ENCODE measurements around the gene ATP5PB. TPM values are rescaled to one million over a fixed set of nuclear protein-coding genes. Genes with fewer than 3 reads are reported as not detected.

ATP5PB gene
- polyA plus RNA-seq, 1 donor (not counting 4 experiments of a cell fraction or from before 2014, with no cell fraction given) = 539 TPM

GRCh38 chr1:111480674-111481073, 31.4 kb downstream of the ATP5PB start:
- no peak overlapping the region for H2AFZ ChIP-seq (ENCODE audit: control insufficient read depth, low read length)
- H3K4me3 ChIP-seq (ENCODE audit: control insufficient read depth in 2 of 3, extremely low read depth in 1 of 3, insufficient read depth in 2 of 3, low read depth in 1 of 3, low read length in 3 of 3) = no peak overlapping the region
- H4K20me1 ChIP-seq (ENCODE audit: control insufficient read depth, extremely low read depth, insufficient read depth, low read length) = no peaks in the 10 kb centered on the region
- H3K27me3 ChIP-seq (ENCODE audit: control insufficient read depth, extremely low read depth, insufficient read depth, low read length) = no peaks in the 10 kb centered on the region
- H3K9me3 ChIP-seq (ENCODE audit: control insufficient read depth, low read depth, low read length) = no peaks in the 10 kb centered on the region
- H3K9ac ChIP-seq (ENCODE audit: control insufficient read depth, extremely low read depth, insufficient read depth, low read length) = no peak overlapping the region
- H3K27ac ChIP-seq (ENCODE audit: control insufficient read depth, insufficient read depth, low read length) = no peak overlapping the region
- TF ChIP-seq EZH2 (IDR thresholded peaks at IDR 0.05; ENCODE audit: low read length) = no peak
- TF ChIP-seq, protein P1, sequence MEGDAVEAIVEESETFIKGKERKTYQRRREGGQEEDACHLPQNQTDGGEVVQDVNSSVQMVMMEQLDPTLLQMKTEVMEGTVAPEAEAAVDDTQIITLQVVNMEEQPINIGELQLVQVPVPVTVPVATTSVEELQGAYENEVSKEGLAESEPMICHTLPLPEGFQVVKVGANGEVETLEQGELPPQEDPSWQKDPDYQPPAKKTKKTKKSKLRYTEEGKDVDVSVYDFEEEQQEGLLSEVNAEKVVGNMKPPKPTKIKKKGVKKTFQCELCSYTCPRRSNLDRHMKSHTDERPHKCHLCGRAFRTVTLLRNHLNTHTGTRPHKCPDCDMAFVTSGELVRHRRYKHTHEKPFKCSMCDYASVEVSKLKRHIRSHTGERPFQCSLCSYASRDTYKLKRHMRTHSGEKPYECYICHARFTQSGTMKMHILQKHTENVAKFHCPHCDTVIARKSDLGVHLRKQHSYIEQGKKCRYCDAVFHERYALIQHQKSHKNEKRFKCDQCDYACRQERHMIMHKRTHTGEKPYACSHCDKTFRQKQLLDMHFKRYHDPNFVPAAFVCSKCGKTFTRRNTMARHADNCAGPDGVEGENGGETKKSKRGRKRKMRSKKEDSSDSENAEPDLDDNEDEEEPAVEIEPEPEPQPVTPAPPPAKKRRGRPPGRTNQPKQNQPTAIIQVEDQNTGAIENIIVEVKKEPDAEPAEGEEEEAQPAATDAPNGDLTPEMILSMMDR (optimal IDR thresholded peaks at IDR 0.05 in 1 of 3, IDR thresholded peaks at IDR 0.05 in 1 of 3, conservative IDR thresholded peaks at IDR 0.05 in 1 of 3; ENCODE audit: extremely low read depth in 1 of 3, insufficient read depth in 2 of 3, low read length in 3 of 3) = no peak
- H3K36me3 ChIP-seq (ENCODE audit: control insufficient read depth in 2 of 2, extremely low read depth in 1 of 2, insufficient read depth in 2 of 2, low read length in 2 of 2) = no peaks in the 10 kb centered on the region
- dilution Hi-C loops (cut with MboI; ENCODE audit: extremely low pct_ligation_motif_present, low sequenced_read_pairs) = no loop called here
- no peaks in the 10 kb centered on the region for H3K9me1 ChIP-seq (ENCODE audit: control insufficient read depth, extremely low read depth, insufficient read depth, low read length)
- no peak overlapping the region for H3K4me2 ChIP-seq (ENCODE audit: control insufficient read depth, extremely low read depth, insufficient read depth, low read depth, low read length)
- FAIRE-seq (no peak), DNase-seq (ENCODE audit: low read depth, low spot score) (no peak)
- no peaks in the 10 kb centered on the region for H3K4me1 ChIP-seq (ENCODE audit: control insufficient read depth, extremely low read depth, insufficient read depth, low read length)
- H3K79me2 ChIP-seq (ENCODE audit: control insufficient read depth, insufficient read depth, low read length) = no peaks in the 10 kb centered on the region

GRCh38 chr1:111481387-111482221, 32.3 kb downstream of the ATP5PB start:
- FAIRE-seq = no peak
- dilution Hi-C loops (cut with MboI; ENCODE audit: extremely low pct_ligation_motif_present, low sequenced_read_pairs) = no loop called here

More at GRCh38 chr1:111481387-111482221, 32.3 kb downstream of the ATP5PB start:
- Histone ChIP-seq H2AFZ (ENCODE audit: control insufficient read depth, low read length) (no peak overlapping the region), H3K9ac (ENCODE audit: control insufficient read depth, extremely low read depth, insufficient read depth, low read length) (no peak overlapping the region), H3K9me1 (ENCODE audit: control insufficient read depth, extremely low read depth, insufficient read depth, low read length) (no peaks in the 10 kb centered on the region), H3K9me3 (ENCODE audit: control insufficient read depth, low read depth, low read length) (no peaks in the 10 kb centered on the region), H3K4me1 (ENCODE audit: control insufficient read depth, extremely low read depth, insufficient read depth, low read length) (no peaks in the 10 kb centered on the region), H3K79me2 (ENCODE audit: control insufficient read depth, insufficient read depth, low read length) (no peaks in the 10 kb centered on the region), H4K20me1 (ENCODE audit: control insufficient read depth, extremely low read depth, insufficient read depth, low read length) (no peaks in the 10 kb centered on the region), H3K27me3 (ENCODE audit: control insufficient read depth, extremely low read depth, insufficient read depth, low read length) (no peaks in the 10 kb centered on the region), H3K4me2 (ENCODE audit: control insufficient read depth, extremely low read depth, insufficient read depth, low read depth, low read length) (no peak overlapping the region), H3K36me3 (ENCODE audit: control insufficient read depth in 2 of 2, extremely low read depth in 1 of 2, insufficient read depth in 2 of 2, low read length in 2 of 2) (no peaks in the 10 kb centered on the region), H3K4me3 (ENCODE audit: control insufficient read depth in 2 of 3, extremely low read depth in 1 of 3, insufficient read depth in 2 of 3, low read depth in 1 of 3, low read length in 3 of 3) (no peak overlapping the region), H3K27ac (ENCODE audit: control insufficient read depth, insufficient read depth, low read length) (no peak overlapping the region)
- no peak for DNase-seq (ENCODE audit: low read depth, low spot score)
- no peak for TF ChIP-seq EZH2 (IDR thresholded peaks at IDR 0.05; ENCODE audit: low read length)
- TF ChIP-seq, protein P1 (optimal IDR thresholded peaks at IDR 0.05 in 1 of 3, IDR thresholded peaks at IDR 0.05 in 1 of 3, conservative IDR thresholded peaks at IDR 0.05 in 1 of 3; ENCODE audit: extremely low read depth in 1 of 3, insufficient read depth in 2 of 3, low read length in 3 of 3) = peak; percentile 54 to 87 (median 58)
